H9 (cell line): ENCODE results near the gene OMA1. TPM values are rescaled to one million over a fixed set of nuclear protein-coding genes. Genes with fewer than 3 reads are reported as not detected.

ENCODE experiments used
- DNase-seq: peaks from one replicate; pipeline ENCODE4 v3.0.0-alpha.2; 2017
- H2AFZ ChIP-seq: one replicate; pipeline ENCODE4 v1.6.1; 2013; ENCODE audit warnings: mild to moderate bottlenecking, low read length, control low read depth, moderate library complexity
- H2AK5ac ChIP-seq: 2 replicates; pipeline ENCODE4 v1.6.1; 2013; ENCODE audit warnings: low read length, control low read depth, mixed read lengths; ENCODE audit not compliant: insufficient read length
- H2BK120ac ChIP-seq: one replicate; pipeline ENCODE4 v1.6.1; 2013; ENCODE audit warnings: low read depth, mild to moderate bottlenecking, low read length, control low read depth, inconsistent platforms; ENCODE audit not compliant: poor library complexity, severe bottlenecking
- H2BK12ac ChIP-seq: 2 replicates; pipeline ENCODE4 v1.6.1; 2013; ENCODE audit warnings: low read length, control low read depth, mixed read lengths, low read depth; ENCODE audit not compliant: insufficient read length
- H2BK15ac ChIP-seq: 2 replicates; pipeline ENCODE4 v1.6.1; 2013; ENCODE audit warnings: low read depth, low read length, control low read depth
- H2BK20ac ChIP-seq: one replicate; pipeline ENCODE4 v1.6.1; 2013; ENCODE audit warnings: low read depth, mild to moderate bottlenecking, low read length, control low read depth, inconsistent platforms; ENCODE audit not compliant: poor library complexity, severe bottlenecking
- H2BK5ac ChIP-seq: 2 replicates; pipeline ENCODE4 v1.6.1; 2013; ENCODE audit warnings: low read length, control low read depth, mixed read lengths; ENCODE audit not compliant: insufficient read length
- H3K14ac ChIP-seq: 2 replicates; pipeline ENCODE4 v1.6.1; 2013; ENCODE audit warnings: low read length, control low read depth; ENCODE audit not compliant: insufficient read depth
- H3K18ac ChIP-seq: 2 replicates; pipeline ENCODE4 v1.6.1; 2013; ENCODE audit warnings: low read depth, mild to moderate bottlenecking, mixed read lengths, low read length, control low read depth; ENCODE audit not compliant: insufficient read length
- H3K23ac ChIP-seq: 2 replicates; pipeline ENCODE4 v1.6.1; 2013; ENCODE audit warnings: low read length, control low read depth, mixed read lengths, low read depth; ENCODE audit not compliant: insufficient read length
- H3K23me2 ChIP-seq: 2 replicates; pipeline ENCODE4 v1.6.1; 2013; ENCODE audit warnings: low read depth, mild to moderate bottlenecking, mixed read lengths, low read length, control low read depth; ENCODE audit not compliant: insufficient read length, poor library complexity, severe bottlenecking
- H3K27ac ChIP-seq: 2 replicates; pipeline ENCODE4 v1.5.1; 2013; ENCODE audit warnings: low read length, control low read depth, mixed read lengths, low read depth; ENCODE audit not compliant: insufficient read length
- H3K27me3 ChIP-seq: 2 replicates; pipeline ENCODE4 v1.6.1; 2013; ENCODE audit warnings: low read length, control low read depth, inconsistent platforms; ENCODE audit not compliant: insufficient read depth
- H3K4ac ChIP-seq: 2 replicates; pipeline ENCODE4 v1.6.1; 2013; ENCODE audit warnings: low read depth, mild to moderate bottlenecking, control low read depth, inconsistent platforms, low read length, moderate library complexity
- H3K4me1 ChIP-seq: 2 replicates; pipeline ENCODE4 v1.6.1; 2013; ENCODE audit warnings: low read length, control low read depth, inconsistent platforms; ENCODE audit not compliant: insufficient read depth
- H3K4me2 ChIP-seq: 2 replicates; pipeline ENCODE4 v1.6.1; 2013; ENCODE audit warnings: low read length, control low read depth, mixed read lengths; ENCODE audit not compliant: insufficient read length, insufficient read depth
- H3K56ac ChIP-seq: 2 replicates; pipeline ENCODE4 v1.6.1; 2013; ENCODE audit warnings: low read depth, mild to moderate bottlenecking, mixed read lengths, low read length, control low read depth; ENCODE audit not compliant: insufficient read length
- H3K79me1 ChIP-seq: 2 replicates; pipeline ENCODE4 v1.6.1; 2013; ENCODE audit warnings: low read depth, mild to moderate bottlenecking, moderate library complexity, low read length, control low read depth, inconsistent platforms; ENCODE audit not compliant: insufficient read depth, poor library complexity, severe bottlenecking
- H3K79me2 ChIP-seq: 2 replicates; pipeline ENCODE4 v1.6.1; 2013; ENCODE audit warnings: low read length, control low read depth, inconsistent platforms; ENCODE audit not compliant: insufficient read depth
- H3K9ac ChIP-seq: 2 replicates; pipeline ENCODE4 v1.6.1; 2013; ENCODE audit warnings: low read length, control low read depth, mixed read lengths; ENCODE audit not compliant: insufficient read length; ENCODE audit errors: extremely low read depth
- H3K9me3 ChIP-seq: one replicate; pipeline ENCODE4 v1.6.1; 2013; ENCODE audit warnings: low read depth, low read length, inconsistent platforms; ENCODE audit not compliant: control insufficient read depth
- H3T11ph ChIP-seq: one replicate; pipeline ENCODE4 v1.6.1; 2013; ENCODE audit warnings: mild to moderate bottlenecking, low read length, control low read depth, inconsistent platforms
- H4K20me1 ChIP-seq: one replicate; pipeline ENCODE4 v1.6.1; 2013; ENCODE audit not compliant: control insufficient read depth, insufficient read length, insufficient read depth
- H4K5ac ChIP-seq: 2 replicates; pipeline ENCODE4 v1.6.1; 2013; ENCODE audit warnings: low read depth, mild to moderate bottlenecking, mixed read lengths, low read length, control low read depth; ENCODE audit not compliant: insufficient read length
- H4K8ac ChIP-seq: replicated peaks from 2 replicates; pipeline ENCODE4 v1.6.1; 2013; ENCODE audit warnings: low read length, control low read depth, mixed read lengths, low read depth; ENCODE audit not compliant: insufficient read length
- H4K91ac ChIP-seq: 2 replicates; pipeline ENCODE4 v1.6.1; 2013; ENCODE audit warnings: low read depth, mild to moderate bottlenecking, moderate library complexity, mixed read lengths, low read length, control low read depth; ENCODE audit not compliant: insufficient read length
- H3K27ac Mint-ChIP-seq, 3 experiments: 2 replicates in 2 of 3; 3 replicates in 1 of 3; pipeline ENCODE4 v1.8.0; 2020 to 2021; ENCODE audit warnings: mixed read lengths in 3 of 3, mild to moderate bottlenecking in 1 of 3, moderate library complexity in 1 of 3
- H3K27me3 Mint-ChIP-seq: 2 replicates; pipeline ENCODE4 v1.8.0; 2021; ENCODE audit warnings: low read depth, mild to moderate bottlenecking, moderate library complexity, mixed read lengths
- H3K36me3 Mint-ChIP-seq, 3 experiments: 2 replicates in 2 of 3; 3 replicates in 1 of 3; pipeline ENCODE4 v1.8.0; 2020 to 2021; ENCODE audit warnings: low read depth in 3 of 3, mixed read lengths in 3 of 3; ENCODE audit not compliant: insufficient read depth in 1 of 3
- H3K4me1 Mint-ChIP-seq, 2 experiments: 2 replicates each; pipeline ENCODE4 v1.8.0; 2020; ENCODE audit warnings: mixed read lengths in 2 of 2
- H3K4me3 Mint-ChIP-seq, 2 experiments: 2 replicates in 1 of 2; 3 replicates in 1 of 2; pipeline ENCODE4 v1.8.0; 2020 to 2021; ENCODE audit warnings: mild to moderate bottlenecking in 2 of 2, mixed read lengths in 2 of 2, moderate library complexity in 1 of 2
- H3K9me3 Mint-ChIP-seq, 2 experiments: 2 replicates in 1 of 2; 3 replicates in 1 of 2; pipeline ENCODE4 v1.8.0; 2020; ENCODE audit warnings: mild to moderate bottlenecking in 2 of 2, mixed read lengths in 2 of 2, moderate library complexity in 1 of 2
- CTCF ChIP-seq: fragments of 200-600 bp; sonication (generic); conservative IDR thresholded peaks from 3 replicates; pipeline ENCODE4 v1.8.0; 2021; ENCODE audit warnings: antibody characterized with exemption, mild to moderate bottlenecking
- WGBS: extraction: QIAGEN DNeasy Blood & Tissue Kit; methylation state at CpG from one replicate; pipeline ENCODE4 v1.1.7; 2013; ENCODE audit warnings: missing lambda C conversion rate, low lambda C conversion rate, mixed read lengths; ENCODE audit not compliant: insufficient read length; ENCODE audit errors: extremely low coverage; 5-methylcytosine and 5-hydroxymethylcytosine counted together
- total RNA-seq: library from RNA; stranded (reverse); gene quantifications from 2 replicates; pipeline ENCODE4 v1.2.1, GENCODE V29; 2021

The OMA1 gene
- total RNA-seq, 1 experiment from 2014 or later = 12.9 TPM

- H3K9ac ChIP-seq = no peak overlapping the region
- H3K4me2 ChIP-seq = no peak overlapping the region
- H2BK120ac ChIP-seq = no peak overlapping the region
- H3T11ph ChIP-seq = no peak overlapping the region
- no peaks in the 10 kb centered on the region for H3K9me3 ChIP-seq
- no peak overlapping the region for H2AFZ ChIP-seq
- H2BK15ac ChIP-seq = no peak overlapping the region
- no peaks in the 10 kb centered on the region for H3K36me3 Mint-ChIP-seq
- DNase-seq = no peak
- H3K14ac ChIP-seq = no peak overlapping the region
- TF ChIP-seq CTCF = no peak
- H3K56ac ChIP-seq = no peak overlapping the region
- no peak overlapping the region for H4K91ac ChIP-seq
- no peaks in the 10 kb centered on the region for H3K4me1 ChIP-seq
- no peaks in the 10 kb centered on the region for H3K79me2 ChIP-seq
- no peaks in the 10 kb centered on the region for H3K27me3 ChIP-seq
- H3K27ac Mint-ChIP-seq = no peak overlapping the region
- no peak overlapping the region for H2BK12ac ChIP-seq
- H3K9me3 Mint-ChIP-seq = no peaks in the 10 kb centered on the region
- H2BK20ac ChIP-seq = no peak overlapping the region
- no peaks in the 10 kb centered on the region; the same call in 1 of the 2 replicates for H3K27me3 Mint-ChIP-seq
- H4K8ac ChIP-seq = no peak overlapping the region
- H3K23me2 ChIP-seq = no peaks in the 10 kb centered on the region
- H3K4me3 Mint-ChIP-seq = no peak overlapping the region
- no CpG with 5 or more reads among the region's 4 CpGs for WGBS
- H4K20me1 ChIP-seq = no peaks in the 10 kb centered on the region
- no peak overlapping the region for H3K27ac ChIP-seq
- no peak overlapping the region for H4K5ac ChIP-seq
- peaks cover 7 to 10% of the 10 kb centered on the region in 2 experiments for H3K4me1 Mint-ChIP-seq
- no peak overlapping the region for H2BK5ac ChIP-seq
- H2AK5ac ChIP-seq = no peak overlapping the region
- H3K18ac ChIP-seq = no peak overlapping the region
- no peaks in the 10 kb centered on the region for H3K79me1 ChIP-seq
- no peak overlapping the region for H3K4ac ChIP-seq
- H3K23ac ChIP-seq = no peak overlapping the region
These were observed 106.6 kb downstream of the OMA1 start for GRCh38 chr1:58439946-58440345.
